DOHH2 (cell line): ENCODE data around the gene KCTD6.

Experiments used
- H3F3A ChIP-seq: fragments of 200-600 bp; sonication (generic), shearing (Covaris generic); 2 replicates; pipeline ENCODE4 v1.6.0; 2016; ENCODE audit warnings: antibody characterized with exemption, mild to moderate bottlenecking; ENCODE audit not compliant: control insufficient read depth, insufficient read depth
- H3K27ac ChIP-seq: fragments of 200-600 bp; sonication (generic); 2 replicates; pipeline ENCODE4 v1.5.1; 2014; ENCODE audit warnings: low read depth, mild to moderate bottlenecking, low read length, moderate library complexity
- H3K27me3 ChIP-seq: fragments of 200-600 bp; sonication (generic); 2 replicates; pipeline ENCODE4 v1.6.1; 2014; ENCODE audit warnings: mild to moderate bottlenecking, low read length, mixed read lengths; ENCODE audit not compliant: control insufficient read depth
- H3K36me3 ChIP-seq: fragments of 200-600 bp; sonication (generic); 2 replicates; pipeline ENCODE4 v1.6.1; 2014; ENCODE audit warnings: mild to moderate bottlenecking, low read length, moderate library complexity, mixed read lengths; ENCODE audit not compliant: control insufficient read depth
- H3K4me1 ChIP-seq: fragments of 200-600 bp; sonication (generic); 2 replicates; pipeline ENCODE4 v1.6.1; 2014; ENCODE audit warnings: mild to moderate bottlenecking, low read length, mixed read lengths; ENCODE audit not compliant: control insufficient read depth
- H3K4me2 ChIP-seq: fragments of 200-600 bp; sonication (generic); 2 replicates; pipeline ENCODE4 v1.6.0; 2014; ENCODE audit warnings: mild to moderate bottlenecking, low read length, moderate library complexity
- H3K4me3 ChIP-seq: fragments of 200-600 bp; sonication (generic); 2 replicates; pipeline ENCODE4 v1.5.1; 2014; ENCODE audit warnings: mild to moderate bottlenecking, low read length, mixed read lengths
- H3K79me2 ChIP-seq: fragments of 200-600 bp; sonication (generic); 2 replicates; pipeline ENCODE4 v1.6.1; 2014; ENCODE audit warnings: mild to moderate bottlenecking, low read length, mixed read lengths; ENCODE audit not compliant: control insufficient read depth
- H3K9me2 ChIP-seq: fragments of 200-600 bp; sonication (generic); replicated peaks from 2 replicates; pipeline ENCODE4 v1.6.1; 2014; ENCODE audit warnings: mild to moderate bottlenecking, low read length, mixed read lengths; ENCODE audit not compliant: control insufficient read depth
- H3K9me3 ChIP-seq: fragments of 200-600 bp; sonication (generic); 2 replicates; pipeline ENCODE4 v1.6.1; 2014; ENCODE audit warnings: antibody characterized with exemption, low read length, mixed read lengths; ENCODE audit not compliant: control insufficient read depth, insufficient read depth
- H4K20me1 ChIP-seq: fragments of 200-600 bp; sonication (generic); 2 replicates; pipeline ENCODE4 v1.6.0; 2014; ENCODE audit warnings: low read depth, mild to moderate bottlenecking, antibody characterized with exemption, low read length, moderate library complexity; ENCODE audit not compliant: control insufficient read depth, insufficient read depth
- CTCF ChIP-seq: fragments of 200-600 bp; sonication (generic); IDR thresholded peaks from one replicate; pipeline ENCODE4 v1.5.1; 2014; ENCODE audit warnings: antibody characterized with exemption, mild to moderate bottlenecking, low read depth, low read length; ENCODE audit not compliant: poor library complexity, severe bottlenecking
- EZH2phosphoT487 ChIP-seq: fragments of 200-600 bp; sonication (generic); IDR thresholded peaks from 2 replicates; pipeline ENCODE4 v1.6.1; 2017; ENCODE audit warnings: borderline replicate concordance, mild to moderate bottlenecking, antibody characterized with exemption, low read length, moderate library complexity, mixed read lengths

Gene KCTD6

GRCh38 chr3:58470363-58471024, 21.4 kb upstream of the KCTD6 start:
- no peaks in the 10 kb centered on the region for H3K27me3 ChIP-seq
- H3K4me2 ChIP-seq, result no peak overlapping the region
- H3K4me3 ChIP-seq, result no peak overlapping the region
- no peaks in the 10 kb centered on the region for H3K79me2 ChIP-seq
- H3K36me3 ChIP-seq, result no peaks in the 10 kb centered on the region
- peaks cover 15% of the 10 kb centered on the region for H3K4me1 ChIP-seq
- TF ChIP-seq EZH2phosphoT487 (no peak), CTCF (no peak)
- H4K20me1 ChIP-seq, result no peaks in the 10 kb centered on the region
- H3K9me2 ChIP-seq, result no peaks in the 10 kb centered on the region
- no peaks in the 10 kb centered on the region for H3F3A ChIP-seq
- H3K27ac ChIP-seq, result no peak overlapping the region
- no peaks in the 10 kb centered on the region for H3K9me3 ChIP-seq

GRCh38 chr3:58471025-58471887, 20.6 kb upstream of the KCTD6 start:
- H3F3A ChIP-seq, result no peaks in the 10 kb centered on the region
- no peak overlapping the region for H3K27ac ChIP-seq
- no peaks in the 10 kb centered on the region for H3K9me3 ChIP-seq
- no peak overlapping the region for H3K4me3 ChIP-seq
- H4K20me1 ChIP-seq, result no peaks in the 10 kb centered on the region
- H3K9me2 ChIP-seq, result no peaks in the 10 kb centered on the region
- no peaks in the 10 kb centered on the region for H3K79me2 ChIP-seq
- no peaks in the 10 kb centered on the region for H3K36me3 ChIP-seq
- H3K4me1 ChIP-seq, result peaks cover 20% of the 10 kb centered on the region
- no peaks in the 10 kb centered on the region for H3K27me3 ChIP-seq
- TF ChIP-seq EZH2phosphoT487 (no peak), CTCF (no peak)
- H3K4me2 ChIP-seq, result no peak overlapping the region

- Histone ChIP-seq H3K36me3 (no peaks in the 10 kb centered on the region), H4K20me1 (no peaks in the 10 kb centered on the region), H3K4me1 (peaks cover 20% of the 10 kb centered on the region), H3K9me3 (no peaks in the 10 kb centered on the region), H3F3A (no peaks in the 10 kb centered on the region), H3K79me2 (no peaks in the 10 kb centered on the region), H3K27ac (no peak overlapping the region), H3K27me3 (no peaks in the 10 kb centered on the region), H3K9me2 (no peaks in the 10 kb centered on the region), H3K4me3 (no peak overlapping the region), H3K4me2 (no peak overlapping the region)
- TF ChIP-seq EZH2phosphoT487 (no peak), CTCF (no peak)
These were observed 18.6 kb upstream of the KCTD6 start for GRCh38 chr3:58473275-58473674.
